NCI-H345 treated with DMSO at 0.1 percent for 48 hours (cell line): ENCODE measurements around the gene MRTFA.
A peak's percentile ranks its signal among the peaks of the same experiment; 100 is the strongest.
"Not testable (repeated sequence)": the region's sequence is repeated elsewhere in the genome, so short reads cannot be mapped to it uniquely, and the experiment has no call there.

Source experiments
- DNase-seq: peaks from one replicate; lab custom pipeline; 2025; ENCODE audit not compliant: unreplicated experiment; lab: John Stamatoyannopoulos, UW

MRTFA gene

GRCh38 chr22:40660730-40661129, 24.2 kb upstream of the MRTFA start:
- no peak for DNase-seq

GRCh38 chr22:40659166-40659565, 22.6 kb upstream of the MRTFA start:
- no peak for DNase-seq

DNA sequence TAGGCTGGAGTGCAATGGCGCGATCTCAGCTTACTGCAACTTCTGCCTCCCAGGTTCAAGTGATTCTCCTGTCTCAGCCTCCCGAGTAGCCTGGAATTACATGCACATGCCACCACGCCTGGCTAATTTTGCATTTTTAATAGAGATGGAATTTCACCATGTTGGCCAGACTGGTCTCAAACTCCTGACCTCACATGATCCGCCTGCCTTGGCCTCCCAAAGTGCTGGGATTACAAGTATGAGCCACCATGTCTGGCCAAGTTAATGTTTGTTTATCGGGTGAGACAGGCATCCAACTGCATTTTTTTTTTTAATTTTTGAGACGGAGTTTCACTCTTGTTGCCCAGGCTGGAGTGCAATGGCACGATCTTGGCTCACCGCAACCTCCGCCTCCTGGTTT, 20.1 kb upstream of the MRTFA start:
- not testable (repeated sequence) for DNase-seq

- not testable (repeated sequence) for DNase-seq
These were observed 19.4 kb upstream of the MRTFA start for GRCh38 chr22:40655941-40656340.

GRCh38 chr22:40654522-40655167, 18.1 kb upstream of the MRTFA start:
- DNase-seq = no peak

DNA sequence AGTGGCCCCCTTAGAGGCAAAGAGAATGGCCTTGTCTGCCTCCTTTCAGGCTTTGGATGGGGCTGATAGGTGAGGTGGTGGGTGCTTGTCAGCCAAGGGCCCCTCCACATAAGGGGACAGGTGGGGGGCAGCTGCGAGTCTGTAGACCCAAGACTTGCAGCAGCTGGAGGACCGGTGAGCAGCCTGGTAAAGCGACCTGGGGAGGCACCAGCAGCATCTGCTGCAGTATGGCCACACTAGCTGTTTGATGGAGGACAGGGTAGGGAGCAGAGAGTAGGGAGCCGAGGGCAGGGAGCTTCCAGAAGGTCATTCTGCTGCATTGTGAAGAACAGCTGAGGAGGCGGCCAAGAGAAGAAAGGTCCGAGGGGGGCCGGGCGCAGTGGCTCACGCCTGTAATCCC, 16.8 kb upstream of the MRTFA start:
- no peak for DNase-seq

GRCh38 chr22:40651563-40652501, 15.3 kb upstream of the MRTFA start:
- peak; percentile 79 for DNase-seq

DNA sequence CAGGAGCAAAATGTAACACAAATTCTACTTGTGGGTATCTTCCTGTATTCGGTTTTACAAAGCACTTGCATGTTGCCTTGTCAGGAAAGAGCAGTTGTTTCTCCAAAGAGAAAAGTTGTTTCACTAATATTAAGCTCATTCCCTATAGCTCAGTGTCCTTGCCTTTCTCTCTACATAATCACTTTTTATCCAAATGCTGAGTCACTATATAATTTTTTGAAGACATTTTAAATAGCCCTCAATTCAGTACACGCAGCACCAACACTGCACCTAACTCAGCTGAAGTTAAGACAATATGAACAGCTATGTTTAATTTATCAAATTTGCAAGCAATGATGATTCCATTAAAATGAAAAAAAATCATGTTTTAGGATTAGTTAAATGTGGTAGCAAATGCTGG, 14.5 kb upstream of the MRTFA start:
- no peak for DNase-seq

DNA sequence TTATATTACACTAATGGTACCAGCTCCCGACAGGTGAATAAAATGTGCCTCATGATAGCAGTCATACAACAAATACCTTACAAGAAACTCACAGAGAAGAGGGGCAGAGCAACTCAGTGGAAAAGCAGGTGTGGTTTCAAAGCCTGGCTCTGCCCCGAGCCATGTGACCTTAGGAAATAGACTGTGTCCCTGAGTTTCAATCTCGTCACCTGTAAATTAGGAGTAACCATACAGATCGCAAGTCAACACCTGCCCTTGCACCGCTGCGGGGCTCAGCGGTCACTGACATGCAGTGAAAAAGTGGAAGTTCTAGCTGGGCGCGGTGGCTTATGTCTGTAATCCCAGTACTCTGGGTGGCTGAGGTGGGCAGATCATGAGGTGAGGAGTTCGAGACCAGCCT, 11.9 kb upstream of the MRTFA start:
- no peak for DNase-seq

DNA sequence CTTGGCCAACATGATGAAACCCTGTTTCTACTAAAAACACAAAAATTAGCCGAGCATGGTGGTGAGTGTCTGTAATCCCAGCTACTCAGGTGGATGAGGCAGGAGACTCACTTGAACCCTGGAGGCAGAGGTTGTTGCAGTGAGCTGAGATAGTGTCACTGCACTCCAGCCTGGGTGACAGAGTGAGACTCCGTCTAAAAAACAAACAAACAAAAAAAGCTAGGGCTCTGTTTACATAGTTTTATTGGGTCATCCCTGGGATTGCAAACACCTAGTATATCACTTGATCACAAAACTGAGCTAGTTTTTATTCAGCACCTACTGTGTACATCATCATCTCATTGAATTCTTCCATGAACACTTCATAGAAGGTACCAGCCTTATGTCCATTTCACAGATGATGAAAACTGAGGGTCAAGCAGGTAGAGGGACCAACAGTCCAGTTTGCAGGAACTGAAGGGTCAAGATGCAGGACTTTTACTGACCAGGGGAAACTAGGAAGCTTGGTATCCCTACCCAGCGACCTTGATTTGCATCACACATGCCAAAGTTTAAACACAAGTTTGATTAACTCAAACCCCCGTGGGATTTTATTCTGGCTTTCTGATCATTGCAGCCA, 9.2 kb upstream of the MRTFA start:
- DNase-seq = no peak

GRCh38 chr22:40642316-40642715, 5.8 kb upstream of the MRTFA start:
- no peak for DNase-seq

DNA sequence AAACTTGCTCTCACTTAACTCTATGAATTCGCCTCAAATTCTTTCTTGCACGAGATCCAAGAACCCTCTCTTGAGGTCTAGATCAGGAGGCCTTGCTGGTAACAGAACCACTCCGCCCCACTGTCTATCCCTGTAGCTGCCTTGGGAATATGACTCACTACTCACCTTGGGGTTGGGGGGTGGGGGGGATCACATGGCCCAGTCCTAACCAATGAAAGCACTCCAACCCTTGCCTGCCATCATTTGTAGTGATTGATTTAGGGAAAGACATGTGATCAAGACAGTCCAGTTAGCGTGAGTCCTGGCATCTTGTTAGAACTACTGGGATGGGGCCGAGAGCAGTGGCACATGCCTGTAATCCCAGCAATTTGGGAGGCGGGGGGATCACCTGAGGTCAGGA, 4.8 kb upstream of the MRTFA start:
- no peak for DNase-seq

- DNase-seq = no peak
These were observed 1.7 kb upstream of the MRTFA start for GRCh38 chr22:40638261-40638660.

DNA sequence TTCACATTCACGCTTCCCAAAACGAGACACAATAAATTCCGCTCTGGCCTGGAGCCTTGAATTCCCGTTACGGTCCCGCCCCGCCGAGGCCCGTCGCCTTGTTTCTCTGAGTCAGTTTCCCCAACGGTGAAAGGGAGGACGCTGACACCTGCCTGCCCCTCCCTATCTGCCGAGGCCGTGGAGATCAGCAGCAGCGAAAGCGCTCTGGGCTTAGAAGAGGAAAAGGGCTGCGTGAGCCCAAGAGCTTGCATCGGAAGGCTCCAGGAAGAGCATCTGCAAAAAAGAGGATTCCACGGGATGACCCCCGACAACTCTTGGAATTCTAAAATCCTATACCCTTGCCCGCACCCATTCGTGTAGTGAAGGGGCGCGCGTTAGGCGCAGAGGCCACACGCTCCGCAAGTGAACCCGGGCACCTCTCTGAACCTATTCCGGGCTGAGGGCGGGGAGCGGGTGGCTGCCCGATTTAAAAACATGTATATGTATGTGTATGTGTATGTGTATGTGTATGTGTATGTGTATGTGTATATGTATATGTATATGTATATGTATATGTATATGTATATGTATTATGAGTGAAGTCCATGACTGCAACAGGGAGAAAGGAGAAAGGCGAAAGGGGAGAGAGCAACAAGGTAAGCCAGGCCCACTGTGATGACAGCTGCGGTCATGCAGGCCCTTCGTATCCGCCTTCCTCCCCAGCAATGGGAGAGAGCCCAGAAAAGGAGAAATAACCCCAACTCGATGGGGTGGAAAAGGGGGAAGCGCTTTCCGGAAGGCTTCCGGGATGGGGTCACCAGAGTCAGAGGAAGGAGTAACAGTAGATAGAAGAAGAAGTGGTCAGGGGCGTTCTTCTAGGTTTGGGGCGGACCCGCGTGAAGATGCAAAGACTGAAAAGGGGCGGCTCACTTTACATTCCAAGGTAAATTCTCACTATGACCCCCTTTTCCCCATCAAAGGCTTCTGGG, 948 bp upstream of the MRTFA start:
- DNase-seq = peak; percentile 40

- DNase-seq = no peak
These were observed 559 bp downstream of the MRTFA start for GRCh38 chr22:40635940-40636379.

DNA sequence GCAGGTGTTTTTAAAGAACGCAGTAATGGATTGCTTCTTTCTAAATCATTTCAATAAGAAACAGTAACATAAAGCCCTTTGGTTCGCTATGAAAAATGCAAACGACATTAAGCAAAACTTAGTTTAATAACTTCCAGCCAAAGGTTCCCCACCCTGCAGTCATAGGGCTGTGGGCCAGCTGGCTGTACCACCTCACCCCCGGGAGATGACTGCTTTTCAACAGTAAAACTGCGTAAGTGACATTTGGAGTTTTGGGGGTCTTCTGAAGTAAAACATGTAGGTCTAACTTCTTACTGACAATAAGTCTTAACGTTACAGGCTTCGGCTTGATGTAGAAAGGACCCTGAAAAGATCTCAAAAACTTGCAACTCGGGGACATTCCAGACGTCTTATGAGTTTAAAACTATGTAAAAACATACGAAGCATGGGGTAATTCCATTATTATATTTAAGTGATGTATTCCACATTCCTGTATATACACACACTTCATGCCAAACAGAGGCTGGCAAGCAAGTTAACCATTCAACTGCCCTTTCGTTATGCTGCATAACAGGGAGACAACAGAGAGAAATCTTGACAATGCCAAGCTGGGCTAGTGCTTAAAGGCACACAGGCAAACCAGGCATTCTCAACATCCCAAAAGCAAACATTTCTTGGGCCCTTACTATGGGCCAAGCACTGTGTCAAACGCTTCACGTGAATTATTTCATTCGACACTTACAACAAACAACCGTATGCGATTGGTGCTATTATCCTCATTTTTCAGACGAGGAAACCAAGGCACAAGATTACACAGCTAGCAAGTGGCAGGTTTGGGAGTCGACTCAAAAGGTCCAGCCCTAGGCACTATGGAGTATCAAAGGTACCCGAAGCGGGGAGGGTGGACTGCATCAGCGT, 1.2 kb downstream of the MRTFA start:
- no peak for DNase-seq

DNA sequence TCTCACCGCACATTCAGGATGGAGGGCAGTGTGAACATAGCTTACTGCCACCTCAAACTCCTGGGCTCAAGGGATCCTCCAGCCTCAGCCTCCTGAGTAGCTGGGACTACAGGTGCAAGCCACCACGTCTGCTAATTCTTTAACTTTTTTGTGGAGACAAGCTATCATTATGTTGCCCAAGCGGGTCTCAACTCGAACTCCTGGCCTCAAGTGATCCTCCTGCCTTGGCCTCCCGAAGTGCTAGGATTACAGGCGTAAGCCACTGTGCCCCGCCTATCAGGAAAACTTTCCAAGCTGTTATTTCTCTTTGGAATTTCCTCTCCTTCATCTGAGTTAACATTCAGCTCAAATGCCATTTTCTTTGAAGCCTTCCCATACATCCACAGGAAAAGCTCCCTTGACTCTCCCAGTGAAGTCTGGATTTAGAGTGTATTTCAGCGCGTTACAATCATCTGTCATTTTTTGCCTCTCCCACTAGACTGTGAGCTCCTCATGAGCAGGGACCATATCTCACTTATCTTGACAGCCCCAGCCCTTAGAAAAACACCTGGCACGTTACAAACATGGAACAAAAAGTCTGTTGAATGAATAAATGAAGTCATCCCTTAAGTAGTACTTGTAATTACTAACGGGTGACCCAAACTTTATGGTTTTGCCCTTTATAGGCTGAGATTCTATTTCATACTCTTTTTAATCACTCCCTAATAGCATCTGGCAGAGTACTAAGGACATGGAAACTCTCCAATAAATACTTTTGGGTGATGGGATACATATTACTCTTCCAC, 2.2 kb downstream of the MRTFA start:
- no peak for DNase-seq

DNA sequence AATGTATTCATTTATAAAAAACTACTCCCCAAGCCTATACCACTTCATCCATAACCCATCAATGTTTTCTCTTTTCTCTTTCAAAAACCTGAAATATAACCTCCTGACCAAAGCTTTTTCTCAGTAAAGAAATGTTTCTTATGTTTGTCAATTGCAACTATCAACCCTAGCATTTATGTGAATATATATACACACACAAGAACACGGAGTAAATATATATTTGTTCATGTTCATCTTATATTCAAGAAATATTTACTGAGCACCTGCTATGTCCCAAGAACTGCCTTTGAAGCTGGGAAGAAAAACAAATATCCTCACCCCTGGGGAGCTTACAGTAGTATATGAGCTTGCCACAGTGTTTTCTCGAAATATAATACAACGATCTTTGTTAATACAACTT, 3.5 kb downstream of the MRTFA start:
- no peak for DNase-seq

DNA sequence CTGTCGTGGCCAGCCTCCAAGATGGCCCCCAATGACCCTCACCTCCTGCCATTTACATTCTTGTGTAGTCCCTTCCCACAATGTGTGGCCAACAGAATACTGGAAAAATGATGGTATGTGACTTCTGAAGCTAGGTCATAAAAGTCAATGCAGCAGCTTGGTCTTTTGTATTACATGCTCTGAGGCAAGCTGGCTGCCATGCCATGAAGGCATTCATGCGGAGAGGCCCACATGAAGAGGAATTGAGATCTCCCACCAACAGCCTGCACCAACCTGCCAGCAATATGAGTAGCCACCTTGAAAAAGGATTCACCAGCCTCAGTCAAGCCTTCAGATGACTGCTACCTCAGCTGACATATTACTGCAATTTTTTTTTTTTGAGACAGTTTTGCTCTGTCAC, 4.6 kb downstream of the MRTFA start:
- no peak for DNase-seq
